HEK293 (cell line): ENCODE measurements around the gene ACTG1.
A peak's percentile ranks its signal among the peaks of the same experiment; 100 is the strongest.

Experiments
- CTCF ChIA-PET: fragments of 350-600 bp; formaldehyde crosslinking; extraction: SDS; loops from one replicate; lab custom pipeline; 2021; ENCODE audit warnings: antibody characterized with exemption; lab: Yijun Ruan, JAX
- POLR2A ChIA-PET: fragments of 300-600 bp; formaldehyde crosslinking; extraction: SDS; loops from one replicate; lab custom pipeline; 2020; ENCODE audit warnings: antibody characterized with exemption, inconsistent platforms; lab: Yijun Ruan, JAX
- H3K27ac ChIP-seq: fragments of 200-500 bp; sonication (Bioruptor generic); 2 replicates; pipeline ENCODE4 v1.5.1; 2014; ENCODE audit warnings: low read depth, low read length, control low read depth, inconsistent platforms; ENCODE audit errors: extremely low read depth
- H3K36me3 ChIP-seq, 2 experiments: fragments of 200-500 bp in 1 of 2; sonication (Bioruptor generic) in 1 of 2; 1 replicate in 1 of 2; 2 replicates in 1 of 2; pipeline ENCODE4 v1.5.1; 2014 to 2017; ENCODE audit warnings: inconsistent platforms in 2 of 2, low read length in 2 of 2; ENCODE audit not compliant: control insufficient read depth in 2 of 2, insufficient read depth in 1 of 2
- H3K4me1 ChIP-seq: fragments of 200-500 bp; sonication (Bioruptor generic); 2 replicates; pipeline ENCODE4 v1.5.1; 2014; ENCODE audit warnings: mild to moderate bottlenecking, low read length, inconsistent platforms; ENCODE audit not compliant: control insufficient read depth, insufficient read depth
- H3K4me3 ChIP-seq: 2 replicates; pipeline ENCODE4 v1.5.1; 2011; ENCODE audit warnings: low read depth, mild to moderate bottlenecking, control low read depth, low read length, moderate library complexity
- H3K9me3 ChIP-seq: fragments of 200-500 bp; sonication (Bioruptor generic); 2 replicates; pipeline ENCODE4 v1.5.1; 2014; ENCODE audit warnings: low read depth, low read length, inconsistent platforms; ENCODE audit not compliant: control insufficient read depth, insufficient read depth
- IKZF3 ChIP-seq: fragments of 450-650 bp; IDR thresholded peaks from 2 replicates; pipeline ENCODE4 v1.5.0; 2018; ENCODE audit warnings: missing biosample characterization, mild to moderate bottlenecking, missing genetic modification characterization, moderate library complexity
- KLF1 ChIP-seq: fragments of 450-650 bp; formaldehyde crosslinking; IDR thresholded peaks from 2 replicates; pipeline ENCODE4 v1.5.1; 2016; ENCODE audit warnings: missing biosample characterization, missing genetic modification characterization
- MZF1 ChIP-seq: fragments of 450-650 bp; formaldehyde crosslinking; IDR thresholded peaks from 2 replicates; pipeline ENCODE4 v1.5.1; 2017; ENCODE audit warnings: missing biosample characterization, missing genetic modification characterization, borderline replicate concordance
- PATZ1 ChIP-seq: fragments of 450-650 bp; formaldehyde crosslinking; IDR thresholded peaks from 2 replicates; pipeline ENCODE4 v1.5.1; 2016; ENCODE audit warnings: missing biosample characterization, missing genetic modification characterization
- SP2 ChIP-seq: fragments of 450-650 bp; formaldehyde crosslinking; IDR thresholded peaks from 2 replicates; pipeline ENCODE4 v1.5.1; 2016; ENCODE audit warnings: missing biosample characterization, missing genetic modification characterization
- WT1 ChIP-seq: fragments of 450-650 bp; formaldehyde crosslinking; IDR thresholded peaks from 2 replicates; pipeline ENCODE4 v1.5.1; 2016; ENCODE audit warnings: missing biosample characterization, missing genetic modification characterization
- ZFP3 ChIP-seq: fragments of 450-650 bp; formaldehyde crosslinking; IDR thresholded peaks from 2 replicates; pipeline ENCODE4 v1.5.1; 2016; ENCODE audit warnings: low read depth, missing biosample characterization, missing genetic modification characterization
- ZNF514 ChIP-seq: fragments of 450-650 bp; formaldehyde crosslinking; IDR thresholded peaks from 2 replicates; pipeline ENCODE4 v1.5.1; 2016; ENCODE audit warnings: missing biosample characterization, missing genetic modification characterization
- ZNF837 ChIP-seq: fragments of 450-650 bp; formaldehyde crosslinking; IDR thresholded peaks from 2 replicates; pipeline ENCODE4 v1.5.1; 2016; ENCODE audit warnings: missing biosample characterization, missing genetic modification characterization
- TF ChIP-seq, protein P1 (sequence below): fragments of 450-650 bp; formaldehyde crosslinking; IDR thresholded peaks from 2 replicates; pipeline ENCODE4 v1.5.1; 2016; ENCODE audit warnings: missing biosample characterization, missing genetic modification characterization
- TF ChIP-seq, protein P2 (sequence below): fragments of 450-650 bp; formaldehyde crosslinking; IDR thresholded peaks from 2 replicates; pipeline ENCODE4 v1.5.1; 2016; ENCODE audit warnings: missing biosample characterization, missing genetic modification characterization

The ACTG1 gene

DNA sequence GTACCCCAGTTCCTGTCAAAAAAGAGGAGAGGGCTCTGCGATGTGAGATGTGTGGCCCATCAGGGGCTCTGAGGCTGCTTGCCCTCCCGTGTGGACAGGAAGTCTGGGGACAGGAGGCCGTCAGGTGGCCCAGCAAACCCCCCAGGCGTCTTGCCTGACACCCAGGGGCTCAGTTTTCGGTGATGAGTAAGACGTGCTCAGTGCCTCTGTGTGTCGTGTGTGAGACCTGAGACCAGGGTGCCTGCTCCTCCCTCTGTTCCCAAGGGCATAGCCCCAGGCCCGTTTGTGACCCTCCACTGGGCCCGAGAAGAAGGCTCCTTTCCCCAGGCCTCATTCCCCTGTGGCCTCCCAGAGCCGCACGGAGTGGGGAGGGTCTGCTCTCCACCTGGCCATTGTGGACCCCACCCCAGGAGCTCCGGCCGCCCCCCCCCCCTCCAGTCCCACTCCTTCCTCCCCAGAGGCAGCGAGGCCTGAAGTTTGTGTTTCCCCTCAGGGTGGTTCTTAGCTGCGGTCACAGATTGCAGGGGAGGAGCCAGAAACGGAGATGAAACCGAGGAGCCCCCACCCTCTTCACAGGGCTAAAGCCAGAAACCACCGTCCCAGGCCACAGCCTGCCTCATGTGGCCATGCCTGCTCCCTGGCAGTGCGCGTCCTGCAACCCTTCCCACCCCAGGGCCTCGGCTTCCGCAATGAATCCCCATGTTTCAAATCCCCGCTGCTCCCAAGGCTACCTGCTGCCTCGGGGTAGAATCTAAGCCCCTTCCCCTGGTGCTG, 4.9 kb upstream of the ACTG1 start (continued):
- peak; percentile 51; the same call in 1 of the 2 replicates for TF ChIP-seq PATZ1 (tag by site-specific recombination)

GRCh38 chr17:81517009-81517338, 4.4 kb upstream of the ACTG1 start:
- peaks cover 14% of the 10 kb centered on the region for H3K4me1 ChIP-seq
- H3K9me3 ChIP-seq, result no peaks in the 10 kb centered on the region
- ChIA-PET POLR2A (interaction anchor here (1.0 to 9.9 kb wide), 6 partner anchors 9 to 123 kb away, joined by 3 to 85 read pairs (median 7); partner anchors contain the start of gene BAHCC1), CTCF (interaction anchor here (0.7 to 1.1 kb wide), 5 partner anchors 21 to 262 kb away, joined by 3 to 6 read pairs (median 3); no protein-coding TSS in a partner anchor)
- H3K4me3 ChIP-seq, result no peak overlapping the region
- TF ChIP-seq ZNF514, result no peak
- TF ChIP-seq, protein P1, sequence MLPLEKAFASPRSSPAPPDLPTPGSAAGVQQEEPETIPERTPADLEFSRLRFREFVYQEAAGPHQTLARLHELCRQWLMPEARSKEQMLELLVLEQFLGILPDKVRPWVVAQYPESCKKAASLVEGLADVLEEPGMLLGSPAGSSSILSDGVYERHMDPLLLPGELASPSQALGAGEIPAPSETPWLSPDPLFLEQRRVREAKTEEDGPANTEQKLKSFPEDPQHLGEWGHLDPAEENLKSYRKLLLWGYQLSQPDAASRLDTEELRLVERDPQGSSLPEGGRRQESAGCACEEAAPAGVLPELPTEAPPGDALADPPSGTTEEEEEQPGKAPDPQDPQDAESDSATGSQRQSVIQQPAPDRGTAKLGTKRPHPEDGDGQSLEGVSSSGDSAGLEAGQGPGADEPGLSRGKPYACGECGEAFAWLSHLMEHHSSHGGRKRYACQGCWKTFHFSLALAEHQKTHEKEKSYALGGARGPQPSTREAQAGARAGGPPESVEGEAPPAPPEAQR (tag by site-specific recombination), result no peak
- no peak for TF ChIP-seq KLF1
- no peak for TF ChIP-seq ZNF837 (tag by site-specific recombination)
- no peak for TF ChIP-seq ZFP3 (tag by site-specific recombination)
- TF ChIP-seq, protein P2, sequence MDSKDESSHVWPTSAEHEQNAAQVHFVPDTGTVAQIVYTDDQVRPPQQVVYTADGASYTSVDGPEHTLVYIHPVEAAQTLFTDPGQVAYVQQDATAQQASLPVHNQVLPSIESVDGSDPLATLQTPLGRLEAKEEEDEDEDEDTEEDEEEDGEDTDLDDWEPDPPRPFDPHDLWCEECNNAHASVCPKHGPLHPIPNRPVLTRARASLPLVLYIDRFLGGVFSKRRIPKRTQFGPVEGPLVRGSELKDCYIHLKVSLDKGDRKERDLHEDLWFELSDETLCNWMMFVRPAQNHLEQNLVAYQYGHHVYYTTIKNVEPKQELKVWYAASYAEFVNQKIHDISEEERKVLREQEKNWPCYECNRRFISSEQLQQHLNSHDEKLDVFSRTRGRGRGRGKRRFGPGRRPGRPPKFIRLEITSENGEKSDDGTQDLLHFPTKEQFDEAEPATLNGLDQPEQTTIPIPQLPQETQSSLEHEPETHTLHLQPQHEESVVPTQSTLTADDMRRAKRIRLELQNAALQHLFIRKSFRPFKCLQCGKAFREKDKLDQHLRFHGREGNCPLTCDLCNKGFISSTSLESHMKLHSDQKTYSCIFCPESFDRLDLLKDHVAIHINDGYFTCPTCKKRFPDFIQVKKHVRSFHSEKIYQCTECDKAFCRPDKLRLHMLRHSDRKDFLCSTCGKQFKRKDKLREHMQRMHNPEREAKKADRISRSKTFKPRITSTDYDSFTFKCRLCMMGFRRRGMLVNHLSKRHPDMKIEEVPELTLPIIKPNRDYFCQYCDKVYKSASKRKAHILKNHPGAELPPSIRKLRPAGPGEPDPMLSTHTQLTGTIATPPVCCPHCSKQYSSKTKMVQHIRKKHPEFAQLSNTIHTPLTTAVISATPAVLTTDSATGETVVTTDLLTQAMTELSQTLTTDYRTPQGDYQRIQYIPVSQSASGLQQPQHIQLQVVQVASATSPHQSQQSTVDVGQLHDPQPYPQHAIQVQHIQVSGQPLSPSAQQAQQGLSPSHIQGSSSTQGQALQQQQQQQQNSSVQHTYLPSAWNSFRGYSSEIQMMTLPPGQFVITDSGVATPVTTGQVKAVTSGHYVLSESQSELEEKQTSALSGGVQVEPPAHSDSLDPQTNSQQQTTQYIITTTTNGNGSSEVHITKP (tag by site-specific recombination), result no peak
- no peak overlapping the region for H3K27ac ChIP-seq
- peaks cover 0 to 4% of the 10 kb centered on the region in 2 experiments; a peak in 1 of 3 replicates for H3K36me3 ChIP-seq

- no peak for TF ChIP-seq WT1 (tag by site-specific recombination)
- TF ChIP-seq IKZF3 (tag by site-specific recombination), result 0 out of 2 replicates have a peak, but pooled peaks have one; percentile 20
- no peak for TF ChIP-seq MZF1 (tag by site-specific recombination)
- peak; percentile 17; the same call in 1 of the 2 replicates for TF ChIP-seq SP2
- ChIA-PET CTCF (interaction anchor here (0.6 to 1.1 kb wide), 6 partner anchors 21 to 262 kb away, joined by 3 to 6 read pairs (median 3); no protein-coding TSS in a partner anchor), POLR2A (interaction anchor here (0.8 to 9.9 kb wide), 8 partner anchors 9 to 221 kb away, joined by 3 to 85 read pairs (median 4); partner anchors contain the start of genes BAHCC1, CCDC137 and SLC38A10)
- Histone ChIP-seq H3K9me3 (no peaks in the 10 kb centered on the region), H3K36me3 (peaks cover 3 to 9% of the 10 kb centered on the region in 2 experiments; a peak in 1 of 3 replicates), H3K4me1 (peaks cover 14% of the 10 kb centered on the region), H3K4me3 (no peak overlapping the region), H3K27ac (peak overlapping the region; percentile 100)
Measured at GRCh38 chr17:81516439-81516838, 3.8 kb upstream of the ACTG1 start.
